Measurements from ENCODE around the gene ALX3.

Gene ALX3

DNA sequence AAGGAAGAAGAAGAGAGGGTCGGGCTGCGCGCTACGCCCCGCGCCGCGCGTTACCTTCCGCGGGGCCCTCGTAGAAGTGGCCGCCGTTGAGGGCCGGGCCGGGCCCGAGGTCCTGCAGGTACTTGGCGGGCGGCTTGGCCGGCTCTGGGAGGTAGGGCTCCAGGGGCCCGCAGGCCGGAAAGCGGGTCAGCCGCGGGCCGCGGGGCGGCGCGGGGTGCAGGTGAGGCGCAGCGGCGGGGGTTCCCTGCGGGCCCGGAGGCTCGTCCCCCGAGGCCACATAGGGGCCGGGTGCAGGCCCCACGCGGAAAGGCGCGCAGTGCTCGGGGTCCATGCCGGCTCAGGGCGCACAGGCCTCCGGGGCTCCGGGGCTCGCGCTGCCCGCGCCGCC is 196 bp downstream of the ALX3 start:
- FAIRE-seq (no peak), DNase-seq (ENCODE audit: insufficient read length, low spot score) (no peak)
- TF ChIP-seq, protein P1, sequence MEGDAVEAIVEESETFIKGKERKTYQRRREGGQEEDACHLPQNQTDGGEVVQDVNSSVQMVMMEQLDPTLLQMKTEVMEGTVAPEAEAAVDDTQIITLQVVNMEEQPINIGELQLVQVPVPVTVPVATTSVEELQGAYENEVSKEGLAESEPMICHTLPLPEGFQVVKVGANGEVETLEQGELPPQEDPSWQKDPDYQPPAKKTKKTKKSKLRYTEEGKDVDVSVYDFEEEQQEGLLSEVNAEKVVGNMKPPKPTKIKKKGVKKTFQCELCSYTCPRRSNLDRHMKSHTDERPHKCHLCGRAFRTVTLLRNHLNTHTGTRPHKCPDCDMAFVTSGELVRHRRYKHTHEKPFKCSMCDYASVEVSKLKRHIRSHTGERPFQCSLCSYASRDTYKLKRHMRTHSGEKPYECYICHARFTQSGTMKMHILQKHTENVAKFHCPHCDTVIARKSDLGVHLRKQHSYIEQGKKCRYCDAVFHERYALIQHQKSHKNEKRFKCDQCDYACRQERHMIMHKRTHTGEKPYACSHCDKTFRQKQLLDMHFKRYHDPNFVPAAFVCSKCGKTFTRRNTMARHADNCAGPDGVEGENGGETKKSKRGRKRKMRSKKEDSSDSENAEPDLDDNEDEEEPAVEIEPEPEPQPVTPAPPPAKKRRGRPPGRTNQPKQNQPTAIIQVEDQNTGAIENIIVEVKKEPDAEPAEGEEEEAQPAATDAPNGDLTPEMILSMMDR (IDR thresholded peaks at IDR 0.05; ENCODE audit: insufficient read depth, missing control alignments) = no peak

DNA sequence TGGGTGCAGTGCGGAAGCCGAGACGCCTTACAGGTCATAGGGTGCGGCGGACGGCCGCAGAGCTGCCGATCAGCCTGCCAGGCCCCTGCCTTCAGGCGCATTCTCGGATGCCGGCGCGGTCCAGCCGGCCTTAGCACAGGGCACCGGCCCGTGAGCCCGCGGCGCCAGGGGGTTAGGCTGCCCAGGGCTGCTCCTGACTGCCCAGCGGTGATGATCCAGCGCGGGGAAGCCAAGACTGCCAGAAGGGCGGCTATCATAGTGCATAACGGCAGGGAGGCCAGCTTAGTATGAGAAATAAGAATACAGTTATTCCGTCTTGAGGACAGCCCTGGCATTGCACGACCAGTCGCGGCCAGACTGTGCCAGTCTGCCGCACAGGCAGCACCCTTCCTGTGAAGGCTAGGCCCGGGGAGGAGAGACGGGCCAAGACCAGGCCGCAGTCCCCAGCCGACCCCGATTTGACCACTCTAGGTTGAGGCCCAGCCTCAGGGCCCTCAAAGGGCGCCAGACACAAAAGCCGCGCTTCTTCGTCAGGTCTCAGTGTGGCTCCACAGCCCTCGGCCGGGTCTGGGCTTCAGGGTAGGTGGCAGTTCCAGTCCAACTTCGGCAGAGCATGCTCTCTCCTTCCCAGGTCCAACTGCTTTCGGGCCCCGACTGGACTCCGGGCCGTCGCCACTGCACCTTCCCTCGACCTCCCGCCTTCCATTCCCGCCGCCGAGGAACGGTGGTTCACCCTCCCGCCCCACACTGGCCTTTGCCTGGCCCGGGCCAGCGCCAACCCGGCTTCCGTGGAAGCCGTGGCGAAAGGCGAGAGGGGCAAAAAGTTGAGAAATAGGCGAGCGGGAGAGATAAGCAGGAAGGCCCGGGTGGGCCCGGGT is 829 bp downstream of the ALX3 start:
- FAIRE-seq = no peak
- DNase-seq (ENCODE audit: insufficient read length, low spot score) = no peak
- TF ChIP-seq, protein P1 (IDR thresholded peaks at IDR 0.05; ENCODE audit: insufficient read depth, missing control alignments) = no peak

GRCh38 chr1:110068646-110069403 is 1.6 kb downstream of the ALX3 start:
- DNase-seq (ENCODE audit: insufficient read length, low spot score) = no peak
- TF ChIP-seq, protein P1 (IDR thresholded peaks at IDR 0.05; ENCODE audit: insufficient read depth, missing control alignments) = no peak
- FAIRE-seq = no peak

- no peak for DNase-seq (ENCODE audit: insufficient read length, low spot score)
- no peak for FAIRE-seq
Observed at GRCh38 chr1:110067893-110068645, 2.4 kb downstream of the ALX3 start.

GRCh38 chr1:110067479-110067892 is 3.0 kb downstream of the ALX3 start:
- TF ChIP-seq, protein P1 (IDR thresholded peaks at IDR 0.05; ENCODE audit: insufficient read depth, missing control alignments) = no peak
- FAIRE-seq (no peak), DNase-seq (ENCODE audit: insufficient read length, low spot score) (no peak)

More at GRCh38 chr1:110067893-110068645, 2.4 kb downstream of the ALX3 start:
- TF ChIP-seq, protein P1 (IDR thresholded peaks at IDR 0.05; ENCODE audit: insufficient read depth, missing control alignments) = no peak

- FAIRE-seq (no peak), DNase-seq (ENCODE audit: insufficient read length, low spot score) (no peak)
- TF ChIP-seq, protein P1 (IDR thresholded peaks at IDR 0.05; ENCODE audit: insufficient read depth, missing control alignments) = no peak
Observed at GRCh38 chr1:110065841-110066240, 4.6 kb downstream of the ALX3 start.

Data from D721Med (cell line).